Breast epithelium (tissue), 3 donors: ENCODE results near the gene GLYATL3.

Source experiments
- POLR2A ChIP-seq: fragments of 450-650 bp; IDR thresholded peaks from one replicate; pipeline ENCODE4 v1.6.1; 2016; ENCODE audit warnings: antibody characterized with exemption, mild to moderate bottlenecking, moderate library complexity
- POLR2AphosphoS5 ChIP-seq, 3 donors: sonication (generic); formaldehyde crosslinking; IDR thresholded peaks; one replicate each; pipeline ENCODE4 v1.6.1; 2017; ENCODE audit warnings: antibody characterized with exemption in 3 of 3
- TF ChIP-seq, protein P1 (sequence below), 3 donors: fragments of 450-650 bp; IDR thresholded peaks; one replicate each; pipeline ENCODE4 v1.5.1; 2016 to 2017; ENCODE audit warnings: antibody characterized with exemption in 3 of 3, mild to moderate bottlenecking in 3 of 3, moderate library complexity in 3 of 3

DNA sequence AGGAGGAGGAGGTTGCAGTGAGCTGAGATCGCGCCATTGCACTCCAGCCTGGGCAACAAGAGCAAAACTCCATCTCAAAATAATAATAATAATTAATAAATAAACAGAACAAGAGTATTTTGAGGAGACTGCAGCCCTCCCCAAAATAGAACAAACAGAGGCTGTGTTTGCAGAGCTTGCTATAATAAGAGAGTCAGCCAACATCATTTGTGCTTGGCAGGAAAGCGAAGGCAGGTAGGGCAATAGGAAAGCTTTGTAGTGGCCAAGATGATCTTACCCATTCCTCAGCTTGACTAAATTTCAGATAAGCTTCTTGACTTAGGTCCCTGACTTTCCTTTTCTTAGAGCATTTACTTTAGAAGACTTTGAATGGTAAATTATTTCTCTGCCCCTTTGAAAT is 57.5 kb downstream of the GLYATL3 start:
- TF ChIP-seq, protein P1, sequence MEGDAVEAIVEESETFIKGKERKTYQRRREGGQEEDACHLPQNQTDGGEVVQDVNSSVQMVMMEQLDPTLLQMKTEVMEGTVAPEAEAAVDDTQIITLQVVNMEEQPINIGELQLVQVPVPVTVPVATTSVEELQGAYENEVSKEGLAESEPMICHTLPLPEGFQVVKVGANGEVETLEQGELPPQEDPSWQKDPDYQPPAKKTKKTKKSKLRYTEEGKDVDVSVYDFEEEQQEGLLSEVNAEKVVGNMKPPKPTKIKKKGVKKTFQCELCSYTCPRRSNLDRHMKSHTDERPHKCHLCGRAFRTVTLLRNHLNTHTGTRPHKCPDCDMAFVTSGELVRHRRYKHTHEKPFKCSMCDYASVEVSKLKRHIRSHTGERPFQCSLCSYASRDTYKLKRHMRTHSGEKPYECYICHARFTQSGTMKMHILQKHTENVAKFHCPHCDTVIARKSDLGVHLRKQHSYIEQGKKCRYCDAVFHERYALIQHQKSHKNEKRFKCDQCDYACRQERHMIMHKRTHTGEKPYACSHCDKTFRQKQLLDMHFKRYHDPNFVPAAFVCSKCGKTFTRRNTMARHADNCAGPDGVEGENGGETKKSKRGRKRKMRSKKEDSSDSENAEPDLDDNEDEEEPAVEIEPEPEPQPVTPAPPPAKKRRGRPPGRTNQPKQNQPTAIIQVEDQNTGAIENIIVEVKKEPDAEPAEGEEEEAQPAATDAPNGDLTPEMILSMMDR (IDR thresholded peaks at IDR 0.05) = no peak
- TF ChIP-seq POLR2A (no peak), POLR2AphosphoS5 (IDR thresholded peaks at IDR 0.05) (no peak)
